H1 (cell line): ENCODE results near the gene TMEM134. TPM values are rescaled to one million over a fixed set of nuclear protein-coding genes. Genes with fewer than 3 reads are reported as not detected.

ENCODE experiments used
- GTF2F1 ChIP-seq: IDR thresholded peaks from 2 replicates; pipeline ENCODE4 v1.6.1; 2012; ENCODE audit warnings: low read depth, low read length, improper control_type of control experiment, borderline replicate concordance
- RAD21 ChIP-seq, 2 experiments: IDR thresholded peaks in 1 of 2; conservative IDR thresholded peaks in 1 of 2; 2 replicates each; pipeline ENCODE4 v1.6.1; 2011; ENCODE audit warnings: low read depth in 2 of 2, low read length in 2 of 2, improper control_type of control experiment in 1 of 2, inconsistent platforms in 1 of 2, mild to moderate bottlenecking in 1 of 2, moderate library complexity in 1 of 2
- SIRT6 ChIP-seq: IDR thresholded peaks from one replicate; pipeline ENCODE4 v1.7.1; 2012; ENCODE audit warnings: low read length, inconsistent platforms
- SIX5 ChIP-seq: IDR thresholded peaks from 2 replicates; pipeline ENCODE4 v1.6.1; 2011; ENCODE audit warnings: mild to moderate bottlenecking, low read depth, low read length
- TAF7 ChIP-seq: optimal IDR thresholded peaks from 2 replicates; pipeline ENCODE3; 2011; ENCODE audit warnings: low read depth, mild to moderate bottlenecking, inconsistent platforms, low read length, moderate library complexity, borderline replicate concordance
- TCF12 ChIP-seq: IDR thresholded peaks from 2 replicates; pipeline ENCODE4 v1.6.1; 2011; ENCODE audit warnings: low read depth, mild to moderate bottlenecking, low read length
- polyA plus RNA-seq, 7 experiments: library from polyadenylated mRNA; depleted of rRNA in 3 of 7; stranded (reverse) in 5 of 7; unstranded in 2 of 7; fragments of >200 nt in 5 of 7; fragments of 200-250 nt in 2 of 7; gene quantifications; 1 replicate in 5 of 7; 2 replicates in 1 of 7; 4 replicates in 1 of 7; pipeline versions ENCODE4 v1.2.1 to v1.2.3, GENCODE V29; 2011 to 2013; ENCODE audit warnings: missing spikeins in 2 of 7, mixed read lengths in 2 of 7
- total RNA-seq: library from RNA; stranded (reverse); fragmentation: NEBNext Ultra II Directional; extraction: Animal tissue kit (Norgen Biotek cat#: 25700); gene quantifications from 2 replicates; pipeline ENCODE4 v1.2.1, GENCODE V29; 2021

The TMEM134 gene
- total and polyA plus RNA-seq, 2 of the 8 experiments (the other 6 are each of a cell fraction or from before 2014, with no cell fraction given): 32.4 to 229 TPM

GRCh38 chr11:67506426-67507051, 37.5 kb upstream of the TMEM134 start (continued):
- no peak for TF ChIP-seq TAF7
- no peak for TF ChIP-seq GTF2F1
- TF ChIP-seq SIX5: no peak
- TF ChIP-seq SIRT6: no peak
- no peak for TF ChIP-seq TCF12
- TF ChIP-seq RAD21 (IDR thresholded peaks at IDR 0.05 in 1 of 2, conservative IDR thresholded peaks at IDR 0.05 in 1 of 2; ENCODE audit: low read depth in 2 of 2, low read length in 2 of 2): no peak
